IMR-90 (cell line): ENCODE data around the gene TMEM132A. TPM values are rescaled to one million over a fixed set of nuclear protein-coding genes. Genes with fewer than 3 reads are reported as not detected.

ENCODE experiments used
- ATAC-seq: fragments of 200-7000 bp; cut with Tn5 transposase; 2 replicates; pipeline ENCODE4 v1.9.1; 2020; ENCODE audit warnings: low read depth, mild to moderate bottlenecking, moderate library complexity
- BruUV-seq: library from RNA; stranded (reverse); fragments of 400-500 nt; replicated peaks from 2 replicates; lab custom pipeline; 2021; lab: Mats Ljungman, UMichigan
- CTCF ChIA-PET: fragments of 300-600 bp; formaldehyde crosslinking; extraction: SDS; loops from one replicate; lab custom pipeline; 2021; ENCODE audit warnings: antibody characterized with exemption; lab: Yijun Ruan, JAX
- POLR2A ChIA-PET: fragments of 300-600 bp; sonication (Branson Sonifier 250); formaldehyde crosslinking; loops from one replicate; lab custom pipeline; 2022; ENCODE audit warnings: antibody characterized with exemption; ENCODE audit not compliant: unreplicated experiment; lab: Charles Lee
- DNase-seq: peaks from one replicate; pipeline ENCODE4 v3.0.0; 2013
- H2AFZ ChIP-seq: replicated peaks from 2 replicates; pipeline ENCODE3; 2013; ENCODE audit warnings: low read length, mild to moderate bottlenecking; ENCODE audit not compliant: poor library complexity
- H2AK5ac ChIP-seq: 2 replicates; pipeline ENCODE4 v1.6.1; 2013; ENCODE audit warnings: low read depth, low read length, inconsistent platforms
- H2AK9ac ChIP-seq: replicated peaks from 2 replicates; pipeline ENCODE3; 2013; ENCODE audit warnings: mild to moderate bottlenecking, low read depth, low read length, moderate library complexity; ENCODE audit not compliant: poor library complexity
- H2BK120ac ChIP-seq: 2 replicates; pipeline ENCODE4 v1.6.1; 2013; ENCODE audit warnings: low read depth, low read length, inconsistent platforms
- H2BK15ac ChIP-seq: 3 replicates; pipeline ENCODE4 v1.6.1; 2013; ENCODE audit warnings: low read depth, low read length, inconsistent platforms
- H2BK20ac ChIP-seq: 2 replicates; pipeline ENCODE4 v1.6.1; 2013; ENCODE audit warnings: low read depth, mild to moderate bottlenecking, inconsistent platforms, low read length, moderate library complexity
- H2BK5ac ChIP-seq: 2 replicates; pipeline ENCODE4 v1.6.1; 2013; ENCODE audit warnings: mild to moderate bottlenecking, low read depth, low read length, inconsistent platforms; ENCODE audit not compliant: poor library complexity, severe bottlenecking
- H3K14ac ChIP-seq: replicated peaks from 2 replicates; pipeline ENCODE4 v1.6.1; 2013; ENCODE audit warnings: low read depth, low read length, inconsistent platforms
- H3K18ac ChIP-seq: 2 replicates; pipeline ENCODE4 v1.6.1; 2013; ENCODE audit warnings: low read depth, low read length, control low read depth
- H3K23ac ChIP-seq: 2 replicates; pipeline ENCODE4 v1.6.1; 2013; ENCODE audit warnings: low read depth, low read length, inconsistent platforms
- H3K27ac ChIP-seq: 2 replicates; pipeline ENCODE4 v1.5.1; 2013; ENCODE audit warnings: mild to moderate bottlenecking, control low read depth, low read length; ENCODE audit not compliant: insufficient read depth
- H3K27me3 ChIP-seq: 2 replicates; pipeline ENCODE4 v1.6.1; 2013; ENCODE audit warnings: low read length; ENCODE audit not compliant: control insufficient read depth, insufficient read depth
- H3K36me3 ChIP-seq: 2 replicates; pipeline ENCODE4 v1.6.1; 2013; ENCODE audit warnings: low read length, mixed read lengths; ENCODE audit not compliant: control insufficient read depth, insufficient read depth
- H3K4ac ChIP-seq: 2 replicates; pipeline ENCODE4 v1.6.1; 2013; ENCODE audit warnings: low read depth, low read length, inconsistent platforms
- H3K4me1 ChIP-seq: 2 replicates; pipeline ENCODE4 v1.6.1; 2013; ENCODE audit warnings: low read length, mixed read lengths; ENCODE audit not compliant: control insufficient read depth, insufficient read depth
- H3K4me2 ChIP-seq: 2 replicates; pipeline ENCODE4 v1.6.1; 2013; ENCODE audit warnings: low read depth, mild to moderate bottlenecking, control low read depth, low read length, moderate library complexity
- H3K4me3 ChIP-seq: 2 replicates; pipeline ENCODE4 v1.5.1; 2013; ENCODE audit warnings: low read depth, mild to moderate bottlenecking, control low read depth, low read length, moderate library complexity; ENCODE audit not compliant: insufficient read depth
- H3K56ac ChIP-seq: 2 replicates; pipeline ENCODE4 v1.6.1; 2013; ENCODE audit warnings: low read length, inconsistent platforms; ENCODE audit not compliant: insufficient read depth; ENCODE audit errors: extremely low read depth
- H3K79me1 ChIP-seq, 2 experiments: 2 replicates each; pipeline ENCODE4 v1.6.1; 2013; ENCODE audit warnings: low read length in 2 of 2, inconsistent platforms in 1 of 2, low read depth in 1 of 2
- H3K9ac ChIP-seq: 2 replicates; pipeline ENCODE4 v1.6.1; 2013; ENCODE audit warnings: low read depth, low read length, control low read depth
- H3K9me1 ChIP-seq: 2 replicates; pipeline ENCODE4 v1.6.1; 2013; ENCODE audit warnings: low read length, inconsistent platforms; ENCODE audit not compliant: insufficient read depth
- H3K9me3 ChIP-seq: 2 replicates; pipeline ENCODE4 v1.6.1; 2013; ENCODE audit warnings: low read length; ENCODE audit not compliant: control insufficient read depth, insufficient read depth
- H4K20me1 ChIP-seq: 2 replicates; pipeline ENCODE4 v1.6.1; 2013; ENCODE audit warnings: low read length, inconsistent platforms; ENCODE audit not compliant: insufficient read depth
- H4K5ac ChIP-seq: 2 replicates; pipeline ENCODE4 v1.6.1; 2013; ENCODE audit warnings: mild to moderate bottlenecking, low read depth, low read length, control low read depth
- H4K8ac ChIP-seq, 2 experiments: 2 replicates each; pipeline ENCODE4 v1.6.1; 2013; ENCODE audit warnings: low read depth in 2 of 2, low read length in 2 of 2, control low read depth in 1 of 2, inconsistent platforms in 1 of 2
- H4K91ac ChIP-seq: 2 replicates; pipeline ENCODE4 v1.6.1; 2013; ENCODE audit warnings: low read depth, low read length, inconsistent platforms; ENCODE audit not compliant: insufficient read depth
- BHLHE40 ChIP-seq: fragments of 150-350 bp; IDR thresholded peaks from 2 replicates; pipeline ENCODE4 v1.6.1; 2016; ENCODE audit warnings: mild to moderate bottlenecking, low read depth, low read length
- CEBPB ChIP-seq: IDR thresholded peaks from 2 replicates; pipeline ENCODE4 v1.6.1; 2012; ENCODE audit warnings: low read depth, low read length, improper control_type of control experiment
- CHD1 ChIP-seq: IDR thresholded peaks from 2 replicates; pipeline ENCODE4 v1.6.1; 2012; ENCODE audit warnings: low read depth, low read length, improper control_type of control experiment
- FOS ChIP-seq: fragments of 150-350 bp; IDR thresholded peaks from 2 replicates; pipeline ENCODE4 v1.6.1; 2016; ENCODE audit warnings: low read depth, low read length
- MAZ ChIP-seq: IDR thresholded peaks from 2 replicates; pipeline ENCODE4 v1.6.1; 2012; ENCODE audit warnings: low read depth, mild to moderate bottlenecking, low read length, improper control_type of control experiment, moderate library complexity, borderline replicate concordance
- MXI1 ChIP-seq: IDR thresholded peaks from 2 replicates; pipeline ENCODE4 v1.6.1; 2012; ENCODE audit warnings: low read depth, mild to moderate bottlenecking, low read length, moderate library complexity, borderline replicate concordance
- NFE2L2 ChIP-seq: fragments of 150-350 bp; IDR thresholded peaks from 2 replicates; pipeline ENCODE4 v1.6.1; 2016; ENCODE audit warnings: low read depth, mild to moderate bottlenecking, low read length
- POLR2A ChIP-seq: IDR thresholded peaks from 2 replicates; pipeline ENCODE4 v1.6.1; 2012; ENCODE audit warnings: mild to moderate bottlenecking, low read depth, low read length
- RFX5 ChIP-seq: IDR thresholded peaks from 2 replicates; pipeline ENCODE4 v1.8.0; 2012; ENCODE audit warnings: low read depth, mild to moderate bottlenecking, low read length, moderate library complexity
- SMC3 ChIP-seq: fragments of 150-350 bp; IDR thresholded peaks from 2 replicates; pipeline ENCODE4 v1.6.1; 2016; ENCODE audit warnings: low read depth, mild to moderate bottlenecking, antibody characterized with exemption, low read length, moderate library complexity
- WGBS, 2 experiments: methylation state at CpG; one replicate each; pipeline versions ENCODE4 v1.1.5 to v1.1.7; 2013; ENCODE audit warnings: missing lambda C conversion rate in 2 of 2; ENCODE audit not compliant: insufficient read length in 1 of 2; ENCODE audit errors: extremely low coverage in 2 of 2; 5-methylcytosine and 5-hydroxymethylcytosine counted together
- dilution Hi-C: fragments of 300-500 bp; cut with HindIII; formaldehyde crosslinking; loops from one replicate; pipeline ENCODE4 v1.14.3; 2018; ENCODE audit warnings: low sequenced_read_pairs; ENCODE audit not compliant: unreplicated experiment
- in situ Hi-C: fragments of 300-500 bp; cut with MboI; formaldehyde crosslinking; loops from 3 replicates; pipeline ENCODE4 v1.14.3; 2019; ENCODE audit warnings: low sequenced_read_pairs, inconsistent platforms, mixed read lengths
- intact Hi-C: fragments of 100-400 bp; cut with micrococcal nuclease; formaldehyde crosslinking; loops from 2 replicates; pipeline ENCODE4 v1.10.0; 2022
- polyA plus RNA-seq, 3 experiments: library from polyadenylated mRNA; depleted of rRNA; stranded (reverse); fragments of >200 nt; gene quantifications; 2 replicates each; pipeline ENCODE4 v1.2.3, GENCODE V29; 2012; ENCODE audit warnings: low replicate concordance in 1 of 3
- total RNA-seq: library from RNA; depleted of rRNA; stranded (reverse); fragments of >200 nt; gene quantifications from 2 replicates; pipeline ENCODE4 v1.2.3, GENCODE V29; 2012
- TF ChIP-seq, protein P1 (sequence below): fragments of 150-350 bp; IDR thresholded peaks from 2 replicates; pipeline ENCODE4 v1.6.1; 2017; ENCODE audit warnings: mild to moderate bottlenecking, antibody characterized with exemption, low read length, low read depth
- TF ChIP-seq, protein P2 (sequence below): conservative IDR thresholded peaks from 2 replicates; pipeline ENCODE4 v1.5.1; 2012; ENCODE audit warnings: mild to moderate bottlenecking, low read depth, low read length, improper control_type of control experiment

The TMEM132A gene
- total and polyA plus RNA-seq, 2 of the 4 experiments (the other 2 are of a cell fraction) = 7.7 to 64.2 TPM

DNA sequence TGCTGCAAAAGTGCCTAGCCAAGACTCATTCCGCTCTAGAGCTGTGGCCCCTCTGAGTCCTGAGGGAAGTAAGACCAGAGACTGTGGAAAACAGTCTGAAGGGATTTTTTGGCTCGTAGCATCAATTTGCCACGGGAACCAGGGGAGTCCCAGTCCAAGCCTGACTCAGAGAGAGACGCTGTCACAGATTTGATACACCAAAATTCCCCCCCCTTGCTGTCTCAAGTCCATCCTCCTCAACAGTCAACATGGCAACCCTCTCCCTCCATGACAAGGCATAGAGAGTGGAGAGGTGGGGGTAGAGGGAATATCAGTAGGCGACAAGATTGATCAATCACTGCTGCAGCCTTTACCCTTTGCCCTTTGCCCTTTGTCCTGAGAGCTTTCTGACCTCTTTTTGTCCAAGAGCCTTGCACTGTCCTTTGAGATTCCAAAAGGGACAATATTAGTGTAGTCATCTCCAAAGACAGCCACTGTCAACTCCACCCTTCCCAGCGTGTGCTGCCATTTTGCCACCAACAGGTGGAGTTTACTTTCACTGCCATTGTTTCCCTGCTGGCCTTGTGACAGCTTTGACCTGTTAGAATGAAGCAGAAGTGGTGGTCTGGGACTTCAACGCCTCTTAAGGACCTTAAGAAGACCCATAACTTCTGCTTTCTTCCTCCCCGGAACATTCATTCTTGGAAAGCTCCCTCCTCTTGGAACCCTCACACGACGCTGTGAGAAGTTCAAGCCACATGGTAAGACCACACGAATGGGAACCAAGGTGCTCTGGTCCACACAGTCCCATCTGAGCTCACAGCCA is 20.4 kb downstream of the TMEM132A start:
- H4K8ac ChIP-seq = no peak overlapping the region
- dilution Hi-C loops (no loop called here), in situ Hi-C loops (no loop called here), intact Hi-C loops (no loop called here)
- H3K79me1 ChIP-seq = no peaks in the 10 kb centered on the region
- H3K14ac ChIP-seq = no peak overlapping the region
- ChIA-PET POLR2A (no interaction called here), CTCF (no interaction called here)
- DNase-seq (no peak), ATAC-seq (no peak)
- no peak overlapping the region for H3K4ac ChIP-seq
- WGBS, 2 experiments = 92% methylated on average over 3 of the region's 11 CpGs; no CpG with 5 or more reads in 1 of the 2 experiments
- H2AK9ac ChIP-seq = no peak overlapping the region
- H3K56ac ChIP-seq = no peak overlapping the region
- 0 out of 2 replicates have a peak, but pooled peaks cover 4% of the 10 kb centered on the region for H3K9me1 ChIP-seq
- H2BK20ac ChIP-seq = no peak overlapping the region
- no peaks in the 10 kb centered on the region for H3K9me3 ChIP-seq
- no peak overlapping the region for H4K5ac ChIP-seq
- TF ChIP-seq BHLHE40 (no peak), FOS (no peak), MXI1 (no peak), RFX5 (no peak), SMC3 (no peak), CHD1 (no peak), NFE2L2 (no peak), MAZ (no peak), CEBPB (no peak), POLR2A (no peak)
- TF ChIP-seq, protein P1, sequence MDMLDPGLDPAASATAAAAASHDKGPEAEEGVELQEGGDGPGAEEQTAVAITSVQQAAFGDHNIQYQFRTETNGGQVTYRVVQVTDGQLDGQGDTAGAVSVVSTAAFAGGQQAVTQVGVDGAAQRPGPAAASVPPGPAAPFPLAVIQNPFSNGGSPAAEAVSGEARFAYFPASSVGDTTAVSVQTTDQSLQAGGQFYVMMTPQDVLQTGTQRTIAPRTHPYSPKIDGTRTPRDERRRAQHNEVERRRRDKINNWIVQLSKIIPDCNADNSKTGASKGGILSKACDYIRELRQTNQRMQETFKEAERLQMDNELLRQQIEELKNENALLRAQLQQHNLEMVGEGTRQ = no peak
- TF ChIP-seq, protein P2, sequence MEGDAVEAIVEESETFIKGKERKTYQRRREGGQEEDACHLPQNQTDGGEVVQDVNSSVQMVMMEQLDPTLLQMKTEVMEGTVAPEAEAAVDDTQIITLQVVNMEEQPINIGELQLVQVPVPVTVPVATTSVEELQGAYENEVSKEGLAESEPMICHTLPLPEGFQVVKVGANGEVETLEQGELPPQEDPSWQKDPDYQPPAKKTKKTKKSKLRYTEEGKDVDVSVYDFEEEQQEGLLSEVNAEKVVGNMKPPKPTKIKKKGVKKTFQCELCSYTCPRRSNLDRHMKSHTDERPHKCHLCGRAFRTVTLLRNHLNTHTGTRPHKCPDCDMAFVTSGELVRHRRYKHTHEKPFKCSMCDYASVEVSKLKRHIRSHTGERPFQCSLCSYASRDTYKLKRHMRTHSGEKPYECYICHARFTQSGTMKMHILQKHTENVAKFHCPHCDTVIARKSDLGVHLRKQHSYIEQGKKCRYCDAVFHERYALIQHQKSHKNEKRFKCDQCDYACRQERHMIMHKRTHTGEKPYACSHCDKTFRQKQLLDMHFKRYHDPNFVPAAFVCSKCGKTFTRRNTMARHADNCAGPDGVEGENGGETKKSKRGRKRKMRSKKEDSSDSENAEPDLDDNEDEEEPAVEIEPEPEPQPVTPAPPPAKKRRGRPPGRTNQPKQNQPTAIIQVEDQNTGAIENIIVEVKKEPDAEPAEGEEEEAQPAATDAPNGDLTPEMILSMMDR = no peak
- H2BK5ac ChIP-seq = no peak overlapping the region
- no peaks in the 10 kb centered on the region for H3K27me3 ChIP-seq
- H2AK5ac ChIP-seq = no peak overlapping the region
- H3K4me2 ChIP-seq = no peak overlapping the region
- no peak overlapping the region for H3K18ac ChIP-seq
- no peaks in the 10 kb centered on the region for H4K20me1 ChIP-seq
- no peak overlapping the region for H3K9ac ChIP-seq
- no peak overlapping the region for H3K23ac ChIP-seq
- peaks cover 14% of the 10 kb centered on the region for H3K36me3 ChIP-seq
- H2BK120ac ChIP-seq = no peak overlapping the region
- H3K27ac ChIP-seq = no peak overlapping the region
- BruUV-seq = no TSS peak
- no peak overlapping the region for H2BK15ac ChIP-seq
- H2AFZ ChIP-seq = no peak overlapping the region
- H3K4me3 ChIP-seq = no peak overlapping the region
- peaks cover 4% of the 10 kb centered on the region; the same call in 1 of the 2 replicates for H3K4me1 ChIP-seq
- no peak overlapping the region for H4K91ac ChIP-seq
